ENCODE data around the gene TCTN3. TPM values are rescaled to one million over a fixed set of nuclear protein-coding genes. Genes with fewer than 3 reads are reported as not detected.
A peak's percentile ranks its signal among the peaks of the same experiment; 100 is the strongest.

The TCTN3 gene
- total RNA-seq, 1 donor from 2014 or later: 19.5 TPM

DNA sequence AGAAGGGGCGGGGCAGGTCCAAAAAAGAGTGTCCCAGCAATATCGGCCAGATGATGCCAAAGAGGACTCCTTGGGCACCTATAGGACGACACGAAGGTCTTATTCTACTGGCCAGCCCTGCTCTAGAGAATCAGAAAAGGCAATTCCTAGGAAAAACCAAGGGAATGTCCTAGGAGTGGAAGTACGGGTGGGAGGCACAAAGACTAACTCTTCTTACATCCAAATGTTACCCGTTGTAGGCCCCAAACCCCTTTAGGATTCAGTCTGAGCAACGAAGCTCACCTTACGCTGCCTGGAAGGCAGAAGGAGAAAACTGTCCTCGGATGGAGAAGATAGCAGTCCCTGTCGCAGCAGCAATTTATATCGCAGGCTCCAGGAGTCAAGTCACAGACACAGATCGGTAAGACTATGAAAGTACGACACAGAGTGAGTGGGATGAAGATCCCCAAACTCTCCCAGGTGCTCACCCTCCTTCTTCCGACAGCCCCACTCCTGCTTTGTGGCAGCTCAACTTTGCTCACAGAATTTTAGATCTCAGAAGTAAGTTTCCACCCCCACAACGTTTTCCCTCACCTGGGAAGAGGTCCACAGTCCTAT lies 558 bp downstream of the TCTN3 start:
- peaks cover 2% of the 10 kb centered on the region for H3K36me3 ChIP-seq (ENCODE audit: control insufficient read depth, insufficient read depth, low read length)
- H3K4me3 ChIP-seq (ENCODE audit: low read depth, low read length): peak overlapping the region; percentile 81
- H3K27me3 ChIP-seq (ENCODE audit: control insufficient read depth, insufficient read depth, low read length): no peaks in the 10 kb centered on the region
- DNase-seq (ENCODE audit: low read depth) (peak; percentile 10), FAIRE-seq (peak; percentile 83)
- TF ChIP-seq CTCF (IDR thresholded peaks at IDR 0.05; ENCODE audit: insufficient read depth, low read length, severe bottlenecking): no peak

- FAIRE-seq (no peak), DNase-seq (ENCODE audit: low read depth) (no peak)
- Histone ChIP-seq H3K36me3 (ENCODE audit: control insufficient read depth, insufficient read depth, low read length) (peaks cover 7% of the 10 kb centered on the region), H3K4me3 (ENCODE audit: low read depth, low read length) (no peak overlapping the region), H3K27me3 (ENCODE audit: control insufficient read depth, insufficient read depth, low read length) (no peaks in the 10 kb centered on the region)
- TF ChIP-seq CTCF (IDR thresholded peaks at IDR 0.05; ENCODE audit: insufficient read depth, low read length, severe bottlenecking): no peak
These were observed 2.4 kb downstream of the TCTN3 start for GRCh38 chr10:95691281-95691680.

DNA sequence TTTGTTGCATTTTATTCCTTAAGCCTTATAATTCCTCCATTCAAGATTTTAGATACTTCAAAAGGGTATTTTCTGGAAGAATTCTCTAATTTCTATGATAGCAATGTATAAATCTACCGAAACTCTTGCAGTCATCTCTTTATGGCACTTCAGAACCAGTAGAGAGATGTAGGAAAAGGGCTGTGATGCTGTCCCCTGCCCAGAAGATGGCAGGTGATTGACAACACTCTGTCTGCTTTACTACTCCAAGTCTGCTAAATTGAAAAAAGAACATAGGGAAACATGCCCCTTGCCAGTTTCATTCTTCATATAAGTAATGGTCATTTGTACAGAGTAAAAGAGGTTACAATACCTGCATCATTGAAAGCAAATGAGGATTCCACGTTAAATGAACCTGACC lies 5.1 kb downstream of the TCTN3 start:
- DNase-seq (ENCODE audit: low read depth): no peak
- TF ChIP-seq CTCF (IDR thresholded peaks at IDR 0.05; ENCODE audit: insufficient read depth, low read length, severe bottlenecking): no peak
- no peak overlapping the region for H3K4me3 ChIP-seq (ENCODE audit: low read depth, low read length)
- H3K27me3 ChIP-seq (ENCODE audit: control insufficient read depth, insufficient read depth, low read length): no peaks in the 10 kb centered on the region
- peaks cover 7% of the 10 kb centered on the region for H3K36me3 ChIP-seq (ENCODE audit: control insufficient read depth, insufficient read depth, low read length)
- no peak for FAIRE-seq

GRCh38 chr10:95683966-95684365 lies 9.8 kb downstream of the TCTN3 start:
- peaks cover 11% of the 10 kb centered on the region for H3K36me3 ChIP-seq (ENCODE audit: control insufficient read depth, insufficient read depth, low read length)
- no peak for FAIRE-seq

DNA sequence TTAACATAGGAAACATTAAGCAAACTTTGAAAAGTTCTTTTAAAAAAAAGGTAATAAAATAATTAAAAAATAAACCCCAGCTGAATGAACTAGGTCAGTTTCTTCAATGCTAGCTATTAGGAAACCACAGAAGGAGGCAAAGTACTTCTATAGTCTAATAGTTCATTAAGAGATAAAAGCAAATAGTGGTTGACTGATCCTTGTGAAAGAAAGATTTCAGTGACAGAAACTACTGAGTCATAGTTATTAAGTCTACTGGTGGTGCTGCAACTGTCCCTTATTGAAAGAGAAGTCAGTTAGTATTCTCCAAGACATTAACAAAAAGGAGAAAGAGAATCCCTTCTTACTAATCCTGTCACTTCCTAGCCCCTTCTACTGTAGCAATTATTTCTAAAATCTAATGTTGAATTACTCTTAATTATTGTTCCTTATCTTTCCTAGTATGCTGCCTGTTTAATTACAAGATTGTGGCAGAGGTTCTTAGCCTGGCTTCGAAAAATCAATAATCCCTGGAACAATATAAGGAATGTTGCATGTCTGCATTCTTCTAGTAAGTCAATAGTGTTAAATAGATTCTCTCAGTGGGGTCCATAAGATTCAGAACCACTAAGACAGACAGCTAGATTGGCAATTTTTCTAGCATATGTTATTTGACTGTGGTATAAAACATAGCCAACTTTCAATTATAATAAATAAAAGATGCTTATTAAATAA lies 18.2 kb downstream of the TCTN3 start:
- Histone ChIP-seq H3K4me3 (ENCODE audit: low read depth, low read length) (no peak overlapping the region), H3K27me3 (ENCODE audit: control insufficient read depth, insufficient read depth, low read length) (no peaks in the 10 kb centered on the region), H3K36me3 (ENCODE audit: control insufficient read depth, insufficient read depth, low read length) (no peaks in the 10 kb centered on the region)
- DNase-seq (ENCODE audit: low read depth): peak; percentile 18
- no peak for FAIRE-seq
- TF ChIP-seq CTCF (IDR thresholded peaks at IDR 0.05; ENCODE audit: insufficient read depth, low read length, severe bottlenecking): no peak

More at GRCh38 chr10:95683966-95684365, 9.8 kb downstream of the TCTN3 start:
- TF ChIP-seq CTCF (IDR thresholded peaks at IDR 0.05; ENCODE audit: insufficient read depth, low read length, severe bottlenecking): no peak
- no peak overlapping the region for H3K4me3 ChIP-seq (ENCODE audit: low read depth, low read length)
- no peaks in the 10 kb centered on the region for H3K27me3 ChIP-seq (ENCODE audit: control insufficient read depth, insufficient read depth, low read length)
- no peak for DNase-seq (ENCODE audit: low read depth)
